H4 (cell line): Measurements from ENCODE around the gene SINHCAF. TPM values are rescaled to one million over a fixed set of nuclear protein-coding genes. Genes with fewer than 3 reads are reported as not detected.
"Not testable (repeated sequence)": the region's sequence is repeated elsewhere in the genome, so short reads cannot be mapped to it uniquely, and the experiment has no call there.

Experiments
- DNase-seq: peaks from one replicate; pipeline ENCODE4 v3.0.0-alpha.2; 2015; ENCODE audit warnings: low spot score
- total RNA-seq: library from RNA; depleted of rRNA; stranded (reverse); fragments of >200 nt; shearing (Covaris generic); gene quantifications from 2 replicates; pipeline ENCODE4 v1.2.3, GENCODE V29; 2014

Gene SINHCAF
- total RNA-seq, 1 experiment from 2014 or later = 127 TPM

DNA sequence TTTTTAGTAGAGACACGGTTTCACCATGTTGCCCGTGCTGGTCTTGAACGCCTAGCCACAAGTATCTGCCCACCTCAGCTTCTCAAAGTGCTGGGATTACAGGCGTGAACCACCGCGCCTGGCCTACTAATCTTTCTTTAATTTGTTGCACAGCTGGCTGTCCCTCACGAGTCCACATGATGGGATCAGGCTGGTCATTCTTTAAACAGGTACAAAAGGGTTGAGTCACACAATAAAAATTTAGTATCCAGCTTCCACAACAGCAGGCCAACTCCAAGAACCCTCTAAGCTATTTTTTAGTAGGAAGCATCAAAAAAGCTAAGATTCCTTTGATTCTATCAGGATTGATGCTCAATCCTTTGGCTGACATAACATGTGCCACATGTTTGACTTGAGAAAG, 17.8 kb downstream of the SINHCAF start:
- no peak for DNase-seq

DNA sequence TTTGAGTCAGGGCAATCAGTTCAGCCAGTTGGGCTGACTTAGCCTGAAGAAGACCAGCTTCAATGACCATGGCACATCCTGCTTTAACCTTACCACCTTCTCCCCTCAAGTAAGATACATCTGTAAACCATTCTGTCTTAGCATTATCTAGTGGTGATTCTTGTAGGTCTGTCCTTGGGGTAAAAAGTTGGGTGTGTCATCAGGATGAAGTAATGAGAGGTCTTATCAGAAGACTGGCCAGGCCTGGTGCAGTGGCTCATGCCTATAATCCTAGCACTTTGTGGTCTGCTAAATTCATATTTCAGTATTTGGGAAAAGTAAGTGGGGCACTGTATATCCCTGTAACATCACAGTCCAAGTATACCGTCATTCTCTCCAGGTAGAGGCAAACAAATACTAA, 19.1 kb downstream of the SINHCAF start:
- no peak for DNase-seq

DNA sequence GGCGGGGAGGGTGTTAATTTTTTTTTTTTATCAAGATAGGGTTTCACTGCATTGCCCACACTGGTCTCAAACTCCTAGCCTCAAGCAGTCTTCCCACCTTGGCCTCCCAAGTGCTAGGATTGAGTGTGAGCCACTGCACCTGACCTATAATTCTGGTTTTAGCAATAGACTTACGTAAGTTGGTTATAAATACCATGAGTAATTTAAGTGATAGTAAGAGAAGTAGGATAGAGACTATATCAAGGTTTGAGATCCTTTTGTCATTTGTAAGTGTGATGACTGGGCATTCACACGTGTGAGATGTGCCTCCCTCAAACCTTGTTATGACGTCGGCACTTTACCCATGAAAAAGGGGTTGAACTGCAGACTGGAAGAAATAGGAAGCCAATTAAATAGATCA, 22.5 kb downstream of the SINHCAF start:
- DNase-seq = no peak

DNA sequence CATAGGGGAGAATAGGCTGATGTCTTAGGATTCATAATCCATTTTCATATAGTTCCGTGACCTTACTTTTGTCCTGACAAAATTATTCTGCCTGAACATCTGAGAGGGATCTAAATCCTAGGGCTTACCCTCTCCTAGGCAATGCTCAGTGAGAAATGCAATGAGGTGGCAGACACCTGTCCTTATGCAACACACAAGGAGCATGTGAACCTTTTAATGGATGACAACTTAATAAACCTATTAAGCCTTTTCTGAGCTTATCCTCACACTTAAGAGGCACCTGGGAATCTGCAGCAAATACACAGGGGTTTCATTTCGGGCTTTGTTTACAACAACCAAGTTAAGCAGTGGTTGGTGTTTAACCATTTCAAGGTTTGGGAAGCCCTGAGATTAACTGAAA, 24.6 kb downstream of the SINHCAF start:
- no peak for DNase-seq

DNA sequence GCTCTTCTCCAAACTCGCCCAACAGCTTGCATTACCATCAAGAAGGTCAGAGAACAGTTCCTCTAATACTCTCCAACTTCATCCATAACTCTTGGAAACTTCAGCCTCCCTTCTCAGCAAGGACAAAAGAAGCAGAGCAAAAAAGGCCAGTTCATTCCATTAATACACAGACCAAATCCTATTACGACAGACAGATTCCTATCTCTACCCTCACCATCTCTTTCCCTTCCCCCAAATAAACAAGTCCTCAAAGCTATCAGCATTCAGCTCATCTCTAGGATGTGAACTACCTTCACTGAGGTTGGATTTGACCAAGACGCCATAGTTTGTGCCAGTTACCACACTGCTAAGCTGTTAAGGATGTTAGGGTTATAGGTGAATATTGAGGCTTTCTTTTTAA, 25.2 kb downstream of the SINHCAF start:
- no peak for DNase-seq

DNA sequence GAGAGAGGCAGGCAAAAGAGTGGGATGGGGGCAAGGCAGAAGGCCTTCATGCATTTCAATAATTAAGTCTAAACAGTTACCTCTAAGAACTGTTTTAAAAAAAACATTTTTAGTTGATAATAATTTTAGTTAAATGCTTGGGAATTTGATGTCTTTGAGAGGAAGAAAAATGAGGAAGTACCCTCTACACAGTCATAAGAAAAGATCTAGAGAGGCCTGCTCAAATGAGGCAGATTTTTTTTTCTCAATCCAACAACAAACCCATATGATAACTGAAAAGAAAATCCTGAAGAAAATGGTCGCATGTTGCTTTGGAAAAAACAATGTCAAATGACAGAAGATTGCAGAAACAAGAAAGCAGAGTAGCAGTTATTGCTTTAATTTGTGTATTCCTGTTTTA, 25.6 kb downstream of the SINHCAF start:
- no peak for DNase-seq

DNA sequence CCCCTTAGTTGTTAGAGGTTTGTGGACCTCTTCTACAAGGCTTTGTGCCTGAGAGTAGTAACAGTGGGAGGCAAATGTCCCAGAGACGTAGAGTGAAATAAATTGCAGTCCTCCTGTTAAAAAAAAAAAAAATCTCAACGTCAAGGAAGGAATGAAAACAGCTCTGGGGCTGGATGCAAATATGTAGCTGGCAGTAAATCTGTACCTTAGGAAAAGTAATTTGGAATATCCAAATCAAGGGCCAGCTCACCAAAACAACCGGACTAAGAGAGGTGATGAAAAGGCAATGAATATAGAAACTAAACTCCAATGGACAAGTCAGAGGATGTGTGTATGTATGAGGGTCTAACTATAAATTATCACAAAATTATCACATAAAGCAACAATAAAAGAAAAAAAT, 27.0 kb downstream of the SINHCAF start:
- DNase-seq = no peak

DNA sequence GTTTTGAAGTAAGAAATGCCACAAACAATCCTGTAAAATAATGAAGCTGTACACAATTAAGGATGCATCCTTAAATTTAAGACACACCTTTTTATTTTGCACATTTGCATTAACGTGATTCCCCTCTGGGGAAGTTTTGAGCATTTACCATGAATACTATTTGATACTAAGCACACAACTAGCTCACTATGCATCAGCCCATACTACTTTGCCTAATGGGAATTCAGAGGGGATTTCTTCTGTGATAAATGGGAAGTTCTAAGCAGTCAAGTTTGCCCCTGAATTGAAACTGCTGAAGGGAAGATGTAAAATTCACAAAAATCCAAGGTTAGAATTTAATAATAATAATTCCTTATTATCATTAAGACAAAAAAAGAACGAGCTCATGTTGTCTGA, 27.4 kb downstream of the SINHCAF start:
- no peak for DNase-seq

DNA sequence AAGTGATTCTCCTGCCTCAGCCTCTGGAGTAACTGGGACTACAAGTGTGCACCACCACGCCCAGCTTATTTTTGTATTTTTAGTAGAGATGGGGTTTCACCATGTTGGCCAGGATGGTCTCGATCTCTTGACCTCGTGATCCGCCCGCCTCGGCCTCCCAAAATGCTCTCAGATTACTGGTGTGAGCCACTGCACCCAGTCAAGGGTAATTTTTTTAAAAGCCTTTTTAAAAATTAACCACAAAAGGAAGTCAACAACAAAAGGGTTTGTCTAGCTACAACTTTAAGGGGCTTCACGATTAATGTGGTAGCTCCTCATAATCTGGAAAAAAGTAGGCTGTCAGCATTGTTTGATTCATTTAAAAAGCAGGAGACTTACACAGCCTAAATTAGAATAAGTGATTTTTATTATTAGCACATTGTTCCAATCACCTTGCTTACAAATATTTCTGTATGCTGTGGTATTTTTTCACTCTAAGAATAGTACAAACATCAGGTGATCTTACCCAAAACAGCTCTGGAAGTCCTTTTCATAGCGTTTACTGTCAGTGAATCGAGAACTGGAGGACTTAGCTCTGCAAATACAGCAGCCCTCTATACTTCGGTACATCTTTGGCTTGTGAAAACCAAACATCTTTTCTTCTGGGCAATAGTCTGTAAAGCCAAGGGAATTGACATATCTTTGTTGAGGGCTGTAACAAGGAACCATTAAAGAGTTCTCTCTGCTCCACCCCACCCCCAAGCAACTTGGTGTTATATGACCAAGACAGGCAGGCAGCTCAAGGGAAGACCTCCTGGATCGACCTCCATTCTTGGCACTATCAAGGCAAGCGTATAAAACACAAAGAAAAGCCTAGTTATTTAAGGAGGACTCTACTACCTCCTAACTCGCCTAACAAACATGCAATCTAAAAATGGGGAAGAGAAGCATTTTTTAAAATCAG, 28.1 kb downstream of the SINHCAF start:
- DNase-seq = no peak

DNA sequence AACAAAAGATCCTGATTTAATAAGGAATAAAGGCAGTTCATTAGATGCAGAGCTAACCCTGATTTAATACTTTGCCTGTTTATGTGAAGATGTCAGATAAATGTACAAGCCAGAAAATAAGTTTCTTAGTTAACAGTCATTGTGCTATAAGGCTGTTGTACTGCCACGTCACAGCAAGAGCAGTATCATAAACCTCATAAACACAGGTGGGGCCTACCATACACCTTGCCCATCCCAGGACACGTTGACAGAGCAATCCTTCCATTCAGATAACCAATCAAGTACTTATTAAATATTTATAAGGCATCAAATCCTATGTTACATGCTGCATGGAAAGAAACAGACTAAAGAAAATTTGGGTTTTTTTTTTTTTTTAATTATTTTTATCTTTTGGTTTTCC, 36.5 kb downstream of the SINHCAF start:
- DNase-seq = no peak

DNA sequence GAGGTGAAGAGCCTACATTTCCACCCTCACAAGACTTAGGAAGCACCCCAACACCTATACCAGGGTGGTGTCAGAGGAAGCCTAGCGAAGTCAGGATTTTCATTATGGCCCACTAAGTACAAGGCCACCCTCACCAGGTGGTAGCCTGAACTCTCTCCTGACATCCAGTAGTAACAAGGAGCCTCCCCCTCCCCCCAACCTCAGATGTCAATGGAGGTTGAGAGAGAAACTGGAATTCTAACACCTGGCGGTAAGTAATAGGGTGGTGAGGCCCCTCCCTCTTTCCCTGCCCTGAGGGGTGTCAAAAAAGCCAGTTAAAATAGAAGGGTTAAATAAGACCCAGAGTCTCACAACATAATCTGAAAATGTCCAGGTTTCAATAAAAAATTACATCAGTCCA, 37.6 kb downstream of the SINHCAF start:
- DNase-seq = no peak

DNA sequence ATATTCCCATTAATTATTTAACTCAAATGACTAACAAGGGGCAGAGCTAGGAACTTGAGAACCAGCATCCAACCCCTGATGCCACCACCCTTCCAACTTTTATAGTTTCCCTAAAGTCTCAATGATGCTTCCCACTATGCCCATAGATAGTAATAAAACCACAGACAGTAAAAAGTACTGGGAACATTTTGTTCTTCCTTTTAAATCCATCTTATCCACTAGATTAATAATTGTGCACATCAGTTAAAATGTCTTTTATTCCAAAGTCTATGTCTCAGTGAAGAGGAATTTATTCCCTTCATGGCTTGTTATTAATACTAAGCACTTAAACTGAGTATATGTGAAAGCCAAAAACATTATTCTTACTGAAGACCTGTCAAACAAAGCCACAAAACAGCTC, 45.8 kb downstream of the SINHCAF start:
- DNase-seq = no peak

DNA sequence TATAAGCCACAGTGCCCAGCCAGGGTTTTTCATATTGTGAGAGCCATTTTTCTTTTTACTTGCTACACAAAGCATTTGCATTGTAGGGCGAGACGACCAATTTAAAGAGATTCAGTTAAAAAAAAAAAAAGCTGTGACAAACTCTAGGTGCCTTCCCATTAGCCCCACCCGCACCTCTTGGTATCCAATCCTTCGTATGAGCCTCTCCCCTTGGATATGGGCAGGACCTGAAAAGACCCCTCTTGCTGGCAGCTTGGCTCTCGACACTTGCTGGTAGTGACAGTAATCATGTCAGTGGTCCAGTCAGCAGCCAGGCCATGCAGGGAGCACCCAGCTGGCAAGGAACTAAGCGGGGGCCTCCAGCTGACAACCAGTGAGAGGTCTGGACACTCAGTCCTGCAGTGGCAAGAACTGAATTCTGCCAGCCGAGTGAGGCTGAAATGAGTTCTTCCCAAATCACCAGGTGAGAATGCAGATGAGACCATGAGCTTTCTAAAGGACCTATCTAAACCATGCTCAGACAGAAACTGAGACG, 46.5 kb downstream of the SINHCAF start:
- no peak for DNase-seq

DNA sequence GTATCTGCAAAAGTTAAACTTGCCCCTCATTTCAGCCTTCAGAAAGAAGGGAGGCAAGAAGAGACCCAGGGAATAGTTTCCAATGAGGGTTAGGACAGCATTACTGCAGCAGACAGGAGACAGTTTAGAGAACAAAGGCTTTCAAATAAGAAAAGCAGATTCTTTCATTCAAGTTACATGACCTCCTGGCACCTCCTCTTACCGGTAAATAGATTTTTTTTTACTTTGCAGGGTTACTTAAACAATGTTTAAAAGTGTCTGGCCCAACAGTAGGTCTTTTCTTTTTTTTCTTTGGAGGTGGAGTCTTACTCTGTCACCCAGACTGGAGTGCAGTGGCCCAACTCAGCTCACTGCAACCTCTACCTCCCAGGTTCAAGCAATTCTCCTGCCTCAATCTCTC, 47.1 kb downstream of the SINHCAF start:
- no peak for DNase-seq

DNA sequence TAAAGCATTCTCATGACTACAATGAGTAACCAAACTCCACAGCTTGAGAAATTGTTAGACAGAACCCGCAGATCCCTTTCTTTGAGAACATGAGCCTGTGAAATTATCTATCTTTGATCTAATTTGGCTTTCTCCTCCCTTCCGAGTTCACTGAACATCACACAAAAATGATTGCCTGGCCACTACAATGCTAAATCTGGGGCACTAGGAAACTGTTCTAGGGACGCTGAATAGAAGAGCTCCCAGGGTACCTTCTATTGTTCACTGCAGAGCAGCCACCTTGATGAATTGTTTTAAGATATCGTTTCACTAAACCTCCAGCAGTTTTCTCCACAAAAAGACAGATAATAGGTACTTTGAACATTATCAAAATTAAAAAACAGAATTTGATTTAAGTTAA, 47.5 kb downstream of the SINHCAF start:
- no peak for DNase-seq

DNA sequence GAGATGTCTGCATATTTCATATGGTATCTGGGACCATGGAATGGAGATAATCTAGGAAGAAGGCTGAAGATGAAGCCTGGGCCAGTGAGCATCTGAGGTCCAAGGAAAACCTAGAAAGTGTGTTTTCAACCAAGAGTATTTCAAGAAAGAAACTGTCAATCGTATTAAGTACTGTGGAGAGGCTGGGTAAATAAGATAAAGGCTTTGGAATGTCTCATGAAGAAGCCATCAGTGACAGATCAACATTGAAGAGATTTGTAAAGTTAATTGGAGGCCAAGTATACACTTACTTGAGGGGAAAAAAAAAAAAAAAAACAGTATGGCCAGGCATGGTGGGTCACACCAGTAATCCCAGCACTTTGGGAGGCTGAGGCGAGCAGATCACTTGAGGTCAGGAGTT, 48.9 kb downstream of the SINHCAF start:
- no peak for DNase-seq

DNA sequence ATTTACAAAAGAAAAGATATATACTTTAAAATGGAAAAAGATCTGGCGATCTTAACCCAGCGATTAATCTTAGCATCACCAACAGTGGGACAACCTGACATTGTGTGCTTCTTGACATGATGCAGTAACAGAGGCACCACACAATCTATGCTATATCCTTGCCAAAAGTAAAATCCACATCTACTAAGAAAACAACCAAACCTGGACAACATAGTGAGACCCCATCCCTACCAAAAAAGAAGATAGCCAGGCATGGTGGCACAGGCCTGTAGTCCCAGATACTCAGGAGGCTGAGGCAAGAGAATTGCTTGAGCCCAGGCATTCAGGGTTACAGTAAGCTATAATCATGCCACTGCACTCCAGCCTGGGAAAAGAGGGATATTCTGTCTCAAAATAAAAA, 50.5 kb downstream of the SINHCAF start:
- DNase-seq = no peak

DNA sequence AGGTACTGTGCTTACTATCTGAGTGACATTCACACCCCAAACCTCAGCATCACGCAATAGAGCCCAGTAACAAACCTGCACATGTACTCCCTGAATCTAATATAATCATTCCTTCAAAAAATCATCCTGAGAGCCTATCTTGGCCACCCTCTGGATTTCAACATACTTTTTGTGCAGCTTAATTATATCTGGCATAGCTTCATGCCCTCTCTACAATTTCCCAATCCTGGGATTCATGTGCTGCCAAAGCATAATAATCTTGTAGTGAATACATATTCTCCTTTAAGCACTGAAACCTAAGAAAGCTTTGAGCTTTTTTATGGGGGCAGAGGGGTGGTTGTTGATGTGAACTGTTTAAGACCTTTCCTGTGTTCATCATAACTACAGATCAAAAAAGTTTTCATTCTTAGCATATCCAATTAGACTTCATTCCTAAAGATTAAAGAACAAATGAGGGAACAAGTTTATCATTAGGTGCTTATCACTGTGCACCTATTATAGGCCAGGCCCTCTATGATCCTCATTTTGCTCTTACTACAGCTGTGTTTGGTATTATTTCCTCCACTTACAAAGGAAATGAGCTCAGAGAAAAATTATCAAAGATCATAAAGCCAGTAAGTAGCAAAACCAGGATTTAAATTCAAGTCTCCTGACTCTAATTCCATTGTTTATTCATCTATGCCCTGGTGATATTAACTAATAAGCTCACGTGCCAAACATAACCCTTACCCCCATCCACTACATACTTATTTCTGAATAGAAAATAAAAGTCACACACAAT, 51.2 kb downstream of the SINHCAF start:
- no peak for DNase-seq

DNA sequence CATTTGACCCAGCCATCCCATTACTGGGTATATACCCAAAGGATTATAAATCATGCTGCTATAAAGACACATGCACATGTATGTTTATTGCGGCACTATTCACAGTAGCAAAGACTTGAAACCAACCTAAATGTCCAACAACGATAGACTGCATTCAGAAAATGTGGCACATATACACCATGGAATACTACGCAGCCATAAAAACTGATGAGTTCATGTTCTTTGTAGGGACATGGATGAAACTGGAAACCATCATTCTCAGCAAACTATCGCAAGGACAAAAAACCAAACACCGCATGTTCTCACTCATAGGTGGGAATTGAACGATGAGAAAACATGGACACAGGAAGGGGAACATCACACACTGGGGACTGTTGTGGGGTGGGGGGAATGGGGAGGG, 52.2 kb downstream of the SINHCAF start:
- DNase-seq = not testable (repeated sequence)

DNA sequence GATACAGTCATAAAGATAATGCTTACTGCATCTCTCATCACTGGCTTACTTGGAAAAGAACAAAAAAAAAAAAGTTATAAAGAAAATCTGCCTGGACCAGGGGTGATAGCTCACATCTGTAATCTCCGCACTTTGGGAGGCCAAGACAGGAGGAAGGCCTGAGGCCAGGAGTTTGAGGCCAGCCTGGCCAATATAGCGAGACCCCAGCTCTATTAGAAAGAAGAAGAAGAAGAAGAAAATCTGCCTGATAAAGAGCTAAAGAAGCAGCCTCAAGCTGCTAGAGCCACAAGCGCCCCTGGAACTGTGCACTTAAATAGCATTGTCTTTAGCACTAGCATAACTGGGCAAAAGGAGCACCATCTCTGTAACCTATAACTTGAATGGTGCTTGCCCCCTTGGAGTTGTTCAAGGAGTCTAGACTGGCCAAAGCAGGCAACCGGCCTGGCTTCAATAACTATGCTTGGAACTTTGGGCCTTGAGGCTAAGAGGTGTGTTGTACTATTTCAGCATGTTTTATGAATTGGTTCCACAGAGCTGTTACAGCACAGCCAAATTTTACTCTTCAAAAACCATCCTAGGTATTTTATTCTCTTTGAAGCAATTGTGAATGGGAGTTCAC, 53.2 kb downstream of the SINHCAF start:
- no peak for DNase-seq

DNA sequence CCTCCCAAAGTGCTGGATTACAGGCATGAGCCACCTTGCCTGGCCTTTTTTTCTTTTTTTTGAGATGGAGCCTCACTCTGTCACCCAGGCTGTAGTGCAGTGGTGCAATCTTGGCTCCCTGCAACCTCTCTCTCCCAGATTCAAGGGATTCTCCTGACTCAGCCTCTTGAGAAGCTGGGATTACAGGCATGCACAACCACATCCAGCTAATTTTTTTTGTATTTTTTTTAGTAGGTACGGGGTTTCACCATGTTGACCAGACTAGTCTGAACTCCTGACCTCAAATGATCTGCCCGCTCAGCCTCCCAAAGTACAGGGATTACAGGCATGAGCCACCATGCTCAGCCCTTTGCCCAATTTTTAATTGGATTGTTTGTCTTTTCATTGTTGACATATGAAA, 58.0 kb downstream of the SINHCAF start:
- DNase-seq = no peak

DNA sequence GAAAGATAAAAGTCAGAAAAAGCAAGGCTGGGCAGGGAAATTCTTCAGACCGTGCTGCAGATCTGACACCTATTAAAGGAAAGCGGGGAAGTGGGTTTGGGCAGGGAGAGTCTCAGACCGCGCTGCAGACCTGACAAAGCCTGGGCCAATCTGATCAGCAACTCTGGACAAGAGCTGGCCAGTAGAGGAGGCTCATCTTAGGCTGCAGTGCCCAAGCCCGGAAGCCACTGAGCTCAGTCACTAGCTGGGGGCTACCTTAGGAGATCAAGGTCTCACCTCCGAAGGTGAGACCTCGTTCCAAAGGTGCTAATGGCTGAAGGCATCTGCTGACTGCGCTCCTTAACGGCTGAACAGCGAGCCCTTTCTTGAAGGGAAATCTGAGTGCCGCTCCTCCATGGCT, 60.2 kb downstream of the SINHCAF start:
- DNase-seq = no peak
